HG03159 (cell line): ENCODE results near the gene BEST1.
"Not testable (repeated sequence)": the region's sequence is repeated elsewhere in the genome, so short reads cannot be mapped to it uniquely, and the experiment has no call there.

Source experiments
- ATAC-seq: cut with Tn5 transposase; IDR thresholded peaks from one replicate; pipeline ENCODE4 v1.9.1; 2021; ENCODE audit warnings: mild to moderate bottlenecking, moderate library complexity; ENCODE audit not compliant: unreplicated experiment

BEST1 gene

GRCh38 chr11:61947486-61948210 lies 2.5 kb upstream of the BEST1 start:
- no peak for ATAC-seq

GRCh38 chr11:61948505-61948904 lies 1.6 kb upstream of the BEST1 start:
- no peak for ATAC-seq

- ATAC-seq = no peak
Observed at GRCh38 chr11:61949169-61950034, 749 bp upstream of the BEST1 start.

GRCh38 chr11:61951484-61952135 lies 1.5 kb downstream of the BEST1 start:
- no peak for ATAC-seq

GRCh38 chr11:61952882-61953281 lies 2.7 kb downstream of the BEST1 start:
- no peak for ATAC-seq

GRCh38 chr11:61953632-61954031 lies 3.5 kb downstream of the BEST1 start:
- not testable (repeated sequence) for ATAC-seq

- ATAC-seq = no peak
Observed at GRCh38 chr11:61954106-61954850, 4.1 kb downstream of the BEST1 start.

- no peak for ATAC-seq
Observed at GRCh38 chr11:61954851-61955421, 4.8 kb downstream of the BEST1 start.

GRCh38 chr11:61955422-61956135 lies 5.4 kb downstream of the BEST1 start:
- ATAC-seq = no peak

- ATAC-seq = no peak
Observed at GRCh38 chr11:61956191-61957020, 6.3 kb downstream of the BEST1 start.

GRCh38 chr11:61957021-61957770 lies 7.0 kb downstream of the BEST1 start:
- no peak for ATAC-seq

GRCh38 chr11:61958590-61958989 lies 8.4 kb downstream of the BEST1 start:
- no peak for ATAC-seq

- no peak for ATAC-seq
Observed at GRCh38 chr11:61959114-61959513, 9.0 kb downstream of the BEST1 start.

- ATAC-seq = no peak
Observed at GRCh38 chr11:61959678-61960077, 9.5 kb downstream of the BEST1 start.

GRCh38 chr11:61960532-61960931 lies 10.4 kb downstream of the BEST1 start:
- no peak for ATAC-seq

GRCh38 chr11:61961570-61962212 lies 11.5 kb downstream of the BEST1 start:
- no peak for ATAC-seq

- ATAC-seq = no peak
Observed at GRCh38 chr11:61962213-61963015, 12.3 kb downstream of the BEST1 start.
